Activated naive CD8-positive, alpha-beta T cell treated with anti-CD3 and anti-CD28 coated beads, Interleukin-2, amount 50 U/mL, for 24 hours (primary cell): Measurements from ENCODE around the gene CYP26B1.

Source experiments
- ATAC-seq: fragments of 150-1000 bp; cut with Tn5 transposase; one replicate; pipeline ENCODE4 v1.10.0; 2021
- DNase-seq: peaks from one replicate; pipeline ENCODE4 v3.0.0; 2021
- H3K27ac Mint-ChIP-seq: one replicate; pipeline ENCODE4 v1.8.0; 2021; ENCODE audit warnings: mild to moderate bottlenecking, mixed read lengths
- H3K27me3 Mint-ChIP-seq: one replicate; pipeline ENCODE4 v1.8.0; 2021; ENCODE audit warnings: mixed read lengths
- H3K36me3 Mint-ChIP-seq: one replicate; pipeline ENCODE4 v1.8.0; 2021; ENCODE audit warnings: low read depth, mixed read lengths
- H3K4me1 Mint-ChIP-seq: one replicate; pipeline ENCODE4 v1.8.0; 2021; ENCODE audit warnings: mixed read lengths
- H3K4me3 Mint-ChIP-seq: one replicate; pipeline ENCODE4 v1.8.0; 2021; ENCODE audit warnings: mild to moderate bottlenecking, moderate library complexity, mixed read lengths
- H3K9me3 Mint-ChIP-seq: one replicate; pipeline ENCODE4 v1.8.0; 2021; ENCODE audit warnings: mixed read lengths

Gene CYP26B1

DNA sequence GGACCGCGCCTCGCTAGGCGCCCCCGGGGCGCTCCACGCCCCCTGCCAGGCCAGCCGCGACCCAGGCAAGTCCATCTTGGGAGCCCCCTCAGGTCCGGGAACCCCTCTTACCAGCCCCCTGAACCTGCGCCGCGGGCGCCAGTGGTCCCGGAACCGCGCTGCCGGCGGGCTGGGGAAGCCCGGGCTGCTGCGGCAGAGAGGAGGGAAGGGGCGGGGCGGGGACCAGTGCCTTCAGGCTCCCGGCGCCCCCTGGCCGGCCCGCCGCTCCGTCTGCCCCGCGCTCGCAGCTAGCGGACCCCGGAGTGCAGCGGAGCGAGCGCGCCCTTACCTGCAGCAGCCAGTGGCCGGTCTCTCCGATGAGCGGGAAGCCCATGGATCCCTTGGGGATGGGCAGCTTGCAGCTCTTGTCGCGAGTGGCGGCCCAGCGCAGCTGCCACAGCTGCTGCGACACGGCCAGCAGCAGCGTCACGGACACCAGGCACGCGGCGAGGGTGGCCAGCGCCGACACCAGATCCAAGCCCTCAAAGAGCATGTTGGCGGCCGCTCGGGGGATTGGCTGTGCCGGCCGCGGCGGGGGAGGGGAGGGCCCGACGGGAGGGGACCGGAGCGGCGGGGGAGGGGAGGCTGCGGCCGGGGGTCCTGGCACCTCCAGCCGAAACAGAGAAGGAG, at the start of gene CYP26B1:
TSS of gene CYP26B1 (minus strand) at position 560 of the 669 bp plus-strand sequence. CDS start at position 532, 28 bp downstream.
- no peak for ATAC-seq
- Mint-ChIP-seq H3K27me3 (peaks cover 69% of the 10 kb centered on the region), H3K36me3 (no peaks in the 10 kb centered on the region), H3K9me3 (no peaks in the 10 kb centered on the region), H3K4me3 (peak within 1 kb of the TSS; percentile 71), H3K4me1 (peaks cover 32% of the 10 kb centered on the region), H3K27ac (no peak within 1 kb of the TSS)
- no peak for DNase-seq

DNA sequence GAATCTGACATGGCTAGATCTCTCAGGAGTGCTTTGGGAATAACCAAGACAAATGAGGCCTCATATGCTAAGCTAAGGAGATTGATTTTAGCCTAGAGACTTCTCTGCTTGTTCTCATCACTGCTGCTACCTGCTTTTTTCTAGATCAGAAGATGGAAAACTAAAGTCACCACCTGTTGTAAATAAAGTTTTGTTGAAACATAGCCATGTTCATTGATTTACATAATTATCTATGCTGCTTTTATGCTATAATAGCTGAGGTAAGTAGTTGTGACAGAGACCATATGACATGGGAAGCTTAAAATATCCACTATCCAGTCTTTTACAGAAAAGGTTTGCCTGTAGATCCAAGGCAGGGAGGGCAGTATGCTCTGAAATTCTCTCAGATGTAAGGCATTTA, 46.1 kb upstream of the CYP26B1 start:
- ATAC-seq (no peak), DNase-seq (no peak)
- H3K4me1 Mint-ChIP-seq: no peaks in the 10 kb centered on the region

GRCh38 chr2:72191441-72191840, 43.8 kb upstream of the CYP26B1 start:
- DNase-seq (no peak), ATAC-seq (no peak)
- peaks cover 7% of the 10 kb centered on the region for H3K9me3 Mint-ChIP-seq
- H3K27me3 Mint-ChIP-seq: no peaks in the 10 kb centered on the region
- peaks cover 5% of the 10 kb centered on the region for H3K36me3 Mint-ChIP-seq
- H3K4me1 Mint-ChIP-seq: no peaks in the 10 kb centered on the region
- no peak overlapping the region for H3K27ac Mint-ChIP-seq
- H3K4me3 Mint-ChIP-seq: no peak overlapping the region

More for the DNA sequence above, 46.1 kb upstream of the CYP26B1 start:
- peaks cover 2% of the 10 kb centered on the region for H3K9me3 Mint-ChIP-seq
- no peaks in the 10 kb centered on the region for H3K27me3 Mint-ChIP-seq
- H3K36me3 Mint-ChIP-seq: peaks cover under 1% of the 10 kb centered on the region
- H3K27ac Mint-ChIP-seq: no peak overlapping the region
- H3K4me3 Mint-ChIP-seq: no peak overlapping the region

GRCh38 chr2:72185206-72185605, 37.5 kb upstream of the CYP26B1 start:
- Mint-ChIP-seq H3K36me3 (peaks cover 5% of the 10 kb centered on the region), H3K27ac (no peak overlapping the region), H3K4me1 (no peaks in the 10 kb centered on the region), H3K9me3 (peaks cover 7% of the 10 kb centered on the region), H3K27me3 (no peaks in the 10 kb centered on the region), H3K4me3 (no peak overlapping the region)
- no peak for DNase-seq
- no peak for ATAC-seq

DNA sequence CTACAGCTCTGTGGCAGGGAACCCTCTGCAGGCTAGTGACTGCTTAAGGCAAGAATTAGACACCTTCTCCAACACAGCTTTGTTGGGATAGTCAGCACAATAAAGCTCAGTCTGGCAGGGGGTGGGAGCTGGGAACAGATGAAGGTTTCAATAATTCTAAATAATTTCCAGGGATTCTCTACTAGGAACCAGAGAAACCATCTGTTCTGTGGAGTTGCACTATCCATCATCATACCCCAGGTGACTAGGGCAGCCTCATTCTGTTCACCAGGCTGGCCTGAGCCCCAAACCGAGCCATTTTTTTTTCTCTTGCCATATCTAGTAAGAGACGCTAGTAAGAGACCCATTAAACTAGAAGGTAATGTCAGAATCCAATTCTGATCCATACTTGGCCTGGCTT, 35.8 kb upstream of the CYP26B1 start:
- no peak for ATAC-seq
- Mint-ChIP-seq H3K9me3 (peaks cover 3% of the 10 kb centered on the region), H3K36me3 (peaks cover 7% of the 10 kb centered on the region), H3K27me3 (no peaks in the 10 kb centered on the region), H3K4me3 (no peak overlapping the region), H3K27ac (no peak overlapping the region), H3K4me1 (no peaks in the 10 kb centered on the region)
- no peak for DNase-seq

DNA sequence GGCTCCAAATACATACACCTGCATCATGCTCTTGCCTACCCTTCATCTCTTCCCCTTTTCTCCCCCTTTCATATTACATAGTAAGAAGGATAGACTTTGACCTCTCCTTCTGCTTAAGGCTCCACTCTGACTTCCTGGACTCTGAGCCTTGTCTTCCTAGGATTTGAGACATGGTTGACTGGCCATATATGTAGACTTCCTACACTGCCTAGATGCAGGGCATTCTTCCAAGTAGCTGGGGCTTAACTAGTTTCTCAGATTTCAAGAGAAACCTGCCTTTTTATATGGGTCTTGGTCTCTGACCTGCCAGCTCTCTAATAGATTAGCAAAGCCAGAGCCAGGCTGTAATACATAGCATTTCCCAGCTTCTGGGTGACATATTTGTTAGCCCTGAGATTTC, 35.4 kb upstream of the CYP26B1 start:
- no peaks in the 10 kb centered on the region for H3K4me1 Mint-ChIP-seq
- no peaks in the 10 kb centered on the region for H3K27me3 Mint-ChIP-seq
- ATAC-seq: no peak
- no peak overlapping the region for H3K4me3 Mint-ChIP-seq
- DNase-seq: no peak
- no peak overlapping the region for H3K27ac Mint-ChIP-seq
- H3K9me3 Mint-ChIP-seq: no peaks in the 10 kb centered on the region
- H3K36me3 Mint-ChIP-seq: peaks cover 9% of the 10 kb centered on the region

- Mint-ChIP-seq H3K4me3 (no peak overlapping the region), H3K27ac (no peak overlapping the region), H3K27me3 (no peaks in the 10 kb centered on the region), H3K4me1 (no peaks in the 10 kb centered on the region), H3K36me3 (peaks cover 11% of the 10 kb centered on the region), H3K9me3 (no peaks in the 10 kb centered on the region)
- ATAC-seq: no peak
- no peak for DNase-seq
These were observed 34.9 kb upstream of the CYP26B1 start for GRCh38 chr2:72182547-72182946.

- Mint-ChIP-seq H3K4me1 (no peaks in the 10 kb centered on the region), H3K27me3 (no peaks in the 10 kb centered on the region), H3K36me3 (peaks cover 9% of the 10 kb centered on the region), H3K4me3 (no peak overlapping the region), H3K9me3 (no peaks in the 10 kb centered on the region), H3K27ac (no peak overlapping the region)
- DNase-seq (no peak), ATAC-seq (no peak)
These were observed 34.0 kb upstream of the CYP26B1 start for GRCh38 chr2:72181616-72182015.

DNA sequence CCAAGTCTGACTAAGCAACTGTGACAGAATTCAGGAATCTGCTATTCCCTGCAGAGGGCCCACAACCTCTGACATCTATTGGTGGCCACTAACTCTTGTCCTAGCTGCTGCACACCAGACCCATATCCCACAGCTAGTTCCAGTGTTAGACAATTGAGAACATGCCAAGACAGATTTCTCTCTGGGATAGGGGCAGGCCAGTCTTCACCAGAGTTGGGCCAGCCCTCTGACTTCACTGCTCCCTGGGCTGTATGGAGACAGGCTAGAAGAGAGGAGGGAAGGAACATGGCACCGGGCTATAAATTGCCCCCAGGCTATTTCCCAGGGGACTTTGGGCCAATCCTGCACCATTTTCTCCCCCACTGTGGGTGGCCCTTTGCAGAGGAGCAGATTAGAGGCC, 32.7 kb upstream of the CYP26B1 start:
- H3K27ac Mint-ChIP-seq: no peak overlapping the region
- H3K4me1 Mint-ChIP-seq: no peaks in the 10 kb centered on the region
- no peaks in the 10 kb centered on the region for H3K27me3 Mint-ChIP-seq
- no peaks in the 10 kb centered on the region for H3K9me3 Mint-ChIP-seq
- ATAC-seq (no peak), DNase-seq (no peak)
- peaks cover 8% of the 10 kb centered on the region for H3K36me3 Mint-ChIP-seq
- H3K4me3 Mint-ChIP-seq: no peak overlapping the region

DNA sequence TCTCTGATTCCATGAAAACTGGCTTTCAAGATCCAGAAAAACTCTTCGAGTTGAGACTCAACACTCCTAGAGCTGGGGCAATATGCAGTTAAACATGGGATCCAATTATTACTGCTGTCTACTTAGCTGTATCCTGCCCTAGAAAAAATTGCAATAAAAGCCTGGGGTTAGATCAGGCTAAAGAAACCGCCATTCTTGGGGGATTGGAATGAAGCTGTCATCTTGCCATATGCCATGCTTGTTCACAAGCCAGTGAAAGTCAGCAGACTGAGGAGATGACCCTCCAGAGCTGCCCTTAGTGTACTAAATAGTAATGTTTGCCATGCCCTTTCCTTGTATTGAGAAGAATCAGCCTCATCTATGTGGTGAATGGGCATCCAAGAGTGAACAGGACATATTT, 30.9 kb upstream of the CYP26B1 start:
- Mint-ChIP-seq H3K4me1 (no peaks in the 10 kb centered on the region), H3K27ac (no peak overlapping the region), H3K27me3 (no peaks in the 10 kb centered on the region), H3K9me3 (no peaks in the 10 kb centered on the region), H3K36me3 (peaks cover 8% of the 10 kb centered on the region), H3K4me3 (no peak overlapping the region)
- no peak for DNase-seq
- no peak for ATAC-seq

GRCh38 chr2:72176281-72176680, 28.6 kb upstream of the CYP26B1 start:
- Mint-ChIP-seq H3K27ac (no peak overlapping the region), H3K27me3 (no peaks in the 10 kb centered on the region), H3K36me3 (peaks cover 8% of the 10 kb centered on the region), H3K9me3 (no peaks in the 10 kb centered on the region), H3K4me3 (no peak overlapping the region), H3K4me1 (no peaks in the 10 kb centered on the region)
- DNase-seq (no peak), ATAC-seq (no peak)

DNA sequence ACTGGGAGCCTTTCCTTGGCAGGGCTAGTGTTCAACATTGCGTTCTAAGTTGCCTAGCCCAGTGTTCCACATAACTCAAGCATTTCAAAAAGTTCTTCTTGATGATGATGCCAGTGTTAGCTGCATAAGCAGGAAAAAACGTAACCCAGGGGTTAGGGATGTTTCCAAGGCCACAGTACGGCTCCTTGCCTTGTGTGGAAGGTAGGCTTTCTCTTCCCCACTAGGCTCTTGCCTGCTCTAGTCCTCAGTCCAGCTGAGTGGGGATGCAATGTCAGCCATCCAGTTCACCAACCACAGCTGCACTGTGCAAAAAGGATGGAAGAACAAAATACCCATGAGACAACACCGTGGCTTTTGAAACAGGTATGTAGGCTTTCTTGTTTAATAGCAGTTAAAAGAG, 28.0 kb upstream of the CYP26B1 start:
- no peaks in the 10 kb centered on the region for H3K4me1 Mint-ChIP-seq
- H3K4me3 Mint-ChIP-seq: no peak overlapping the region
- peaks cover 8% of the 10 kb centered on the region for H3K36me3 Mint-ChIP-seq
- H3K27ac Mint-ChIP-seq: no peak overlapping the region
- no peaks in the 10 kb centered on the region for H3K27me3 Mint-ChIP-seq
- H3K9me3 Mint-ChIP-seq: no peaks in the 10 kb centered on the region
- no peak for DNase-seq
- no peak for ATAC-seq

DNA sequence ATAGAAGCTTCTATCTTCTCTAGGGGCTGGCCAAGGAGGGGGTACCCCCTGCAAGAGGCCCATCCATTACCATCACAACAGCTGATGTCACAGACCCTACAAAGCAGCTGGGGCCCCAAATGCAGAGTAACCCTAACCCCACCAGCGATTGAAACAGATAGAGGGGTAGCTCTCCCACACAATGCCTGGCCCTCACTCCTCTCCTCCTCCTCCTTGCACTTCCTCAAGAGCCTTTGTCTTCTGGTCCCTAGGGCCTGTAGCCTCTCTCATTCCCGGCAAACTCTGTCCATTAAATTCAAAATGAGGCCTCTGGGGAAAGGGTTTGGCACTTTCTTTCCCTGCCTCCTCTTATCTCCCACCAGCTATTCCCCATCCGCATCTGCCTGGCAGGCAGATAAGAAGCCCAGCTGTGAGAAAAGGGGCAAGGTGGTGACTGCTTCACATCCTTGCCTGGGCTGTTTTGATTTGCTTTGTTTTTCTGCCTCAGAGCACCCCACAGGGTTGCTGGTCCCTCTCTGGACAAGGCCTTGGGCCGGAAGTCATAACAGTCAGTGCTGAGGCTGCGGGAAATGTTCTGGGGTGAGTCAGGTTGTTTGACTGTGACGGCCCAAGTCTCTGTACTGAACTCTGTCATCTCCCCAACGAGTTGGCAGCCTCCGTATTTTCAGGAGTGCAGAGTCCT, 26.1 kb upstream of the CYP26B1 start:
- H3K9me3 Mint-ChIP-seq: no peaks in the 10 kb centered on the region
- peaks cover 4% of the 10 kb centered on the region for H3K36me3 Mint-ChIP-seq
- H3K4me1 Mint-ChIP-seq: no peaks in the 10 kb centered on the region
- ATAC-seq (no peak), DNase-seq (no peak)
- H3K4me3 Mint-ChIP-seq: no peak overlapping the region
- H3K27me3 Mint-ChIP-seq: no peaks in the 10 kb centered on the region
- H3K27ac Mint-ChIP-seq: no peak overlapping the region

GRCh38 chr2:72172478-72172877, 24.8 kb upstream of the CYP26B1 start:
- Mint-ChIP-seq H3K4me1 (no peaks in the 10 kb centered on the region), H3K27ac (no peak overlapping the region), H3K36me3 (no peaks in the 10 kb centered on the region), H3K27me3 (no peaks in the 10 kb centered on the region), H3K9me3 (no peaks in the 10 kb centered on the region), H3K4me3 (no peak overlapping the region)
- no peak for DNase-seq
- no peak for ATAC-seq

GRCh38 chr2:72166279-72166678, 18.6 kb upstream of the CYP26B1 start:
- Mint-ChIP-seq H3K9me3 (no peaks in the 10 kb centered on the region), H3K4me3 (no peak overlapping the region), H3K27me3 (peaks cover 5% of the 10 kb centered on the region), H3K36me3 (no peaks in the 10 kb centered on the region), H3K27ac (no peak overlapping the region), H3K4me1 (no peaks in the 10 kb centered on the region)
- ATAC-seq (no peak), DNase-seq (no peak)
